Hindlimb muscle (tissue), 1 donor: Measurements from ENCODE around the gene MPDU1. TPM values are rescaled to one million over a fixed set of nuclear protein-coding genes. Genes with fewer than 3 reads are reported as not detected.

Source experiments
- DNase-seq: peaks from one replicate; pipeline ENCODE4 v3.0.0-alpha.2; 2013
- polyA plus RNA-seq: library from polyadenylated mRNA; unstranded; fragments of 120-200 nt; gene quantifications from one replicate; pipeline ENCODE4 v1.2.1, GENCODE V29; 2013; ENCODE audit not compliant: insufficient read length

Gene MPDU1
- polyA plus RNA-seq: 38.6 TPM

GRCh38 chr17:7583253-7584109, at the start of gene MPDU1:
Gene MPDU1 (plus strand): TSS chr17:7583852. CDS start chr17:7583863, 11 bp downstream.
- peak; percentile 99 for DNase-seq

DNA sequence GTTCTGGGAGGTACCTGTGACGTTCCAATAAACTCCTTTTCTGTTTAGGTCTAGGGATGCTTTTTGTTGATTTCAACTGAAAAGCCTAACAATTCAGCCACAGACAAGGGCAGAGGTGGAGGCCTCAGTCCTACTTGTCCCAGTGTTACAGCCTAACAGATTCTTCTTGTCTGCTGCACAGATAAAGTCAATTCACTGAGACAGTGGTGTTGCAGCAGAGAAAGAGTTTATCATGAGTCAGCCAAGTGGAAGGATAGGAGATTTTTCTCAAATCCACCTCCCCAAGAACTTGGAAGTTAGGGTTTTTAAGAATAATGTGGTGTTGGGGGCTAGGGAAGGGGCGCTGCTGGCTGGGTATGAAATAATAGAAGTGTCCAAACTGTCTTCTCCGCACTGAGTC, 45.6 kb upstream of the MPDU1 start:
- no peak for DNase-seq

DNA sequence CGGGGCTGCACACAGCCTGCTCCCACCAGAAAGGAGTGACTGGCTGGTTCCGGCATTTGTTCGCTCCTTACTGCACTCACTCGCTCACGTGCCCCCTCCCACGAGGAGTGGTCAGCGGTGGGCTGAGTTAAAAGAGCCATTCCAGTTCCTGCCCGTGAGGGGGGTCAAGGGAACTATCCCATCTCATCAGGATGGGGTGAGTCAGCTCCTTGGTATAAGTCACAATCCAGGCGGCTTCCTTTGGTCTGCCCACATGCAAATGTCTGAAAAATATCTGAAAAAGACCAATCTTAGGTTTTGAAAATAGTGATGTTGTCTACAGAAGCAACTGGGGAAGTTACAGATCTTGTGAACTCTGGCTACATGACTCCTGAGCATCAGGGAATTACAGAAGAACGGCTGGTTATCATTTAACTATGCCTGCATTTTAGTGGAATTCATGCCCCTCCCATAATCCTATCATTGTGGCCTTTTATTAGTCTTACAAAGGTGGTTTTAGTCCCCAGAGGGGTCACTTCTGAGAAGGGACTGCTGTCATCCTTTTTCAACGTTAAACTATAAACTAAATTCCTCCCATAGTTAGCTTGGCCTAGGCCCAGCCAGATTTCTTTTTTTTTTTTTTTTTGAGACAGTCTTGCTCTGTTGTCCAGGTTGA, 44.6 kb upstream of the MPDU1 start:
- no peak for DNase-seq

DNA sequence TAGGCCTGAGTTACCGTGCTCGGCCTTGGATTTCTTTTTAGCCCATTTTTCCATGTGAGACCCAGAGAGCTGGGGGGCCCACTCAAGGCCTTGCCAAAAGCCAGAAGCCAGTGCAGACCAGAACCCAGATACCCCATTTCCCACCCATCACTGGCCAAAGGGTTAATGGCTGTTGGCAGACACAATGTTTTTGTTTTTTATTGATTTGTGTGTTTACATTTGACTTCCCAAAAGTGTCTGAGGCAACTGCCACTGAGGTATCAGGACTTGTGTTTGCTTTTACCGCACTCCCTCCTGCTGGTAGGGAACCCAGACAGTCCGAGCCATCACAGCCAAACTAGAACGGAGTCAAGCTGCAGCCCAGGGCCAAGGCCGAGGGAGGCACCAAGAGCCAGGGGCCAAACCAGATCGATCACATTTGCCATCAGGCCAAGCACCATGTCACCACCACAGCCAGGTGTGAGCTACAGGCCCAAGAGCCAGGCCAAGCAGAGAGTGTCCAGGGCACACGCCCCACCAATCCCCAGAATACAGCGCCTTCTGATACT, 42.5 kb upstream of the MPDU1 start:
- DNase-seq: no peak

- DNase-seq: no peak
Observed at GRCh38 chr17:7544911-7545310, 38.7 kb upstream of the MPDU1 start.

DNA sequence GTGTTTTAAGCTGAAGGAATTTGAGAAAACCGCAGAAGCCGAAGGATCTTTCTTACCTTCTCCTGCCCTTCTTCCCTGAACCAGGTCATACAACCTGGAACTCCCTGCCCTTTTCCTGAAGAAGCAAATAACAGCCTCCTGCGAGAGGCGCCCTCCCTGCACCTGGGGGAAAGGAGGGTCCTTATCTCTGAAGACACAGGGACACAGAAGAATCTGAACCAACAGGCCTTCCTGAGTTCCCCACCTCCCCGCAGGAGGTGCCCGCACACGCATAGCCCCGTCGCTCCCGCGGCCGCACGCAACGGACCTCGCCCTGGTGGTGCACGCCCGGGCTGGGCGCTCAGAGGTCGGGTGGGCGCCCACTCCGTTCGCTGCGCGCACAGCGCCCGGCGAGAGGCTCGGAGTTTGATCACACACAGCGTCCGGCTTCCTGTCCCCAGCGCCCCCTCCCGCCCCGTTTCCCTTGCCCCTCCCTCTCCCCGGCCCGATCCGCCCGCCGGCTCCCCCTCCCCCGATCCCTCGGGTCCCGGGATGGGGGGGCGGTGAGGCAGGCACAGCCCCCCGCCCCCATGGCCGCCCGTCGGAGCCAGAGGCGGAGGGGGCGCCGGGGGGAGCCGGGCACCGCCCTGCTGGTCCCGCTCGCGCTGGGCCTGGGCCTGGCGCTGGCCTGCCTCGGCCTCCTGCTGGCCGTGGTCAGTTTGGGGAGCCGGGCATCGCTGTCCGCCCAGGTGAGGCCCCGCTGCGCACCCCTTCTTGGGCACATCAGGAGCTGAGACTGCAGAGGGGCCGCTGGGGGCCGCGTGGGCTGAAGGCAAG, 34.9 kb upstream of the MPDU1 start, which contains the start of gene TNFSF12:
Gene TNFSF12, plus strand, starts transcription at position 474 of the 816 bp plus-strand sequence. Its CDS starts 96 bp downstream, at position 570.
- peak; percentile 63 for DNase-seq

GRCh38 chr17:7549401-7550055, 34.1 kb upstream of the MPDU1 start:
- DNase-seq: no peak

DNA sequence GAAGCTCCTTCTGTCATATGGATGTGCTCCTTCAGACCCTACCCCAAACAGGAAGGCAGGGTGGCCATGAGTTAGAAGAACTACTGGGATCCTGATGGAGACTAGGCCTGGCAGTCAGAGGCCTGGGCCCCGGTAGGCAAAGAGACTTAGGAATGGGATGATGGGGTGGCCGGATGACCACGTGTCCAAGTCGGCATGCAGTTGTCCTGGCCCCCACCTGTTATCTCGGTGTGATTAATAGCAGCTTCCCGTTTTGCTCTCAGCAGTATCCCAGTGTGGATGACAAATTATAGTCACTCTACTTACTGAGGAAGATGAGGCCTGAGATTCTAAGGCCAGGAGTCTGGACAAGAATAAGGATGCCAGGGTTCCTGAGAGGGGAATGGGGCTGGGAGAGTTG, 33.3 kb upstream of the MPDU1 start:
- DNase-seq: no peak

DNA sequence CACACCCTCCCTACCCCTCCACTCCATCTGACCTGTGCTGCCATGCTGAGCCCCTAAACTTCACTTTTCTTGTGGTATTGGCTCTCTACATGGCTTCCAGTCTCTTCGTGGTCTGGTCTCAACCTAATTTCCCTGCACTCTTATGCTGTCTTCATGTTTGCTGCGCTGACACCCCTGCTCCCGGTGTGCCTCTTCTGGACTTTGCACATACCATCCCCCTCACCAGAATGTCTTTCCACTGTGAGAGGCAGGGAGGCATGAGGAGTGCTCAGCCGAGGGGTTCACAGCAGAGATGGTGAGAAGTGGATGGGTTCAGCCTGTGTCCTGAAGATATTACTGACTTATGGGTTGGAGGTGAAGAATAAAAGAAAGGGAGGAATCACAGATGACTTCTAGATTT, 32.3 kb upstream of the MPDU1 start:
- no peak for DNase-seq

DNA sequence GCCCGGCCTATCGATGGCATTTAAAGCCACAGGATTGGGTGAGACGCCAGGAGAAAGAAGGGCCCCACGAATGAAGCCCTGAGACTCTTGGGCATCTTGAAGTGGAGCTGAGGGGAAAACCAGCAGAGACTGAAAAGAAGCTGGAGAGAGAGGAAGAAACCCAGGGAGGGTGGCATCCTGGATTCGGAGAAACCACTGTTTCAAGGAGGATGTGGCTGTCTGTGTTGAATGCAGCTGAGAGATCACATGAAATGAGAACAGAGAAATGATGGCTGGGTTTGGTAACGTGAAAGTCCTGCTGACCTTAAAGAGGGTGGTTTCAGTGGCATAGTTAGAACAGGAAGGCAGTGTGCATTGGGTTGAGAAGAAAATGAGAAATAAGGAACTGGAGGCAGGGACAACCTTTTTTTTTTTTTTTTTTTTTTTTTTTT, 31.0 kb upstream of the MPDU1 start:
- no peak for DNase-seq

DNA sequence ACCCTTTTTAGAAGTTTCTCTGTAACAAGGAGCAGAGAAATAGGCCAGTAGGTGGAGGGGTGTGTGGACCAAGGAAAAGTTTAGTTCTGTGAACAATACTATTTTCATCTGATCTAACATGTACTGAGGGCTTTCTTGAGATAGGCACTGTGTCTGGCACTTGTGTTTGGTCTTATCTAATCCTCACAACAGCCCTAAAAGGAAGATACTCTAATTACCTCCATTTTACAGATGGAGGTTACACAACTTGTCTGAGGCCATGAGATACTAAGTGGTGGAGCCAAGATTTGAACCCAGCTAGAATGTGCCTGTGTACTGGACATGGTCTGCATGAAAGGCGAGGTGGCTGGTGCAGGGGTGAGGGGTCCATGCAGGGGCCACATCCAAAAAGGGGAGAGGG, 30.3 kb upstream of the MPDU1 start:
- no peak for DNase-seq

DNA sequence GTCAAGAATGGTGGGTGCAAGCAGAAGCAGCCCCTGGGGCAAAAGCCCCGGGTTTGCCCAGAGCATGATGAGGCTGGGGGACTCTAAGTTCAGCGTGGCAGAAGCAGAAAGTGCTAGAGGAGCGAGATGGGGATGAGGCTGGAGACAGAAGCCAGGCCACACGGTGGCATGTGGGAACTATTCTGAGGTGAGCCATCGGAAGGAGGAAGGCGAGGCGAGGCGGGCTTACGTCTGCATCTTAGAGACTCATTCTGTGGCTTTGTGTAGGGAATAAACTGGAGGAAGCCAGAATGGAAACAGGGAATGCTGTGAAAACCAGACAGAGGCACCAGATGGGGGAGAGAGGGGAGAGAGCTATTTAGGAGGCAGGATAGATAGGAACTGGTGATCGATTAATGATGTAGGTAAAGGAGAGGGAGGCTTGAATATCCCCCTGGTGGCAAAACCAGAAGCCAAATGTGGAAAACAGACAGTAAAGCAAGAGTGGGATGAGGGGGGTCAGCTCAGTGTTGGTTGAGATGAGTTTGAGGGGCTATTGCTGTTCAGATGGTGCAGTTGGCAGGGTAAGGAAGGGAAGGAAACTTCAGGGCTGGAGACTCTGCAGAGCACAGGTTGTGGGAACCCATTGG, 28.2 kb upstream of the MPDU1 start:
- DNase-seq: no peak

DNA sequence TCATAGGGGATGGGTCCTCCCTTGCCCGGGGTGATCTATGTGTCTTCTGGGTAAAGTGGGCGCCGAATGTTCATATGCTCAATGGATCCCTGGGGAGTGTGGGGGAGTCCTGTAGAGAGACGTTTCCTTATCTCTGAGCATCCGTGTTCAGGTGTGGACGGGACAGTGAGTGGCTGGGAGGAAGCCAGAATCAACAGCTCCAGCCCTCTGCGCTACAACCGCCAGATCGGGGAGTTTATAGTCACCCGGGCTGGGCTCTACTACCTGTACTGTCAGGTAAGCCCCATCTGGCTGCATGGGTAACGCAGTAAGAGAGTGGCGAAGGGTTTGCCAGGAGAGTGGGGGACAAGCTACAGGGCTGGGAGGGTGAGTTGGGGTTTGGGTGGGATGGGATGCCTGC, 27.0 kb upstream of the MPDU1 start:
- no peak for DNase-seq

- no peak for DNase-seq
Observed at GRCh38 chr17:7557147-7557764, 26.4 kb upstream of the MPDU1 start.

GRCh38 chr17:7557775-7558543, 25.7 kb upstream of the MPDU1 start:
- DNase-seq: peak; percentile 89

GRCh38 chr17:7558544-7559319, 24.9 kb upstream of the MPDU1 start, which contains the start of gene TNFSF13:
Gene TNFSF13 (plus strand): TSS chr17:7558750. CDS start chr17:7559040, 290 bp downstream.
- DNase-seq: no peak

GRCh38 chr17:7559320-7560171, 24.1 kb upstream of the MPDU1 start:
- no peak for DNase-seq
